Activated CD8-positive, alpha-beta memory T cell treated with anti-CD3 and anti-CD28 coated beads, Interleukin-2, amount 10 ng/mL, durations not matched to agents 7 days and 5 days (primary cell): ENCODE measurements around the gene PSMG1. TPM values are rescaled to one million over a fixed set of nuclear protein-coding genes. Genes with fewer than 3 reads are reported as not detected.
"Not testable (repeated sequence)": the region's sequence is repeated elsewhere in the genome, so short reads cannot be mapped to it uniquely, and the experiment has no call there.

Experiments
- ATAC-seq: fragments of 150-1000 bp; cut with Tn5 transposase; one replicate; pipeline ENCODE4 v1.10.0; 2021; ENCODE audit warnings: moderate library complexity
- CTCF ChIA-PET: fragments of 350-600 bp; sonication (Branson Sonifier 250); formaldehyde crosslinking; loops from one replicate; lab custom pipeline; 2021; ENCODE audit warnings: antibody characterized with exemption; lab: Charles Lee
- DNase-seq: peaks from one replicate; pipeline ENCODE4 v3.0.0-alpha.2; 2020
- H3K27ac Mint-ChIP-seq: one replicate; pipeline ENCODE4 v1.8.0; 2021; ENCODE audit warnings: mild to moderate bottlenecking, mixed read lengths
- H3K27me3 Mint-ChIP-seq: one replicate; pipeline ENCODE4 v1.8.0; 2021; ENCODE audit warnings: mixed read lengths
- H3K36me3 Mint-ChIP-seq: one replicate; pipeline ENCODE4 v1.8.0; 2021; ENCODE audit warnings: mild to moderate bottlenecking, mixed read lengths
- H3K4me1 Mint-ChIP-seq: one replicate; pipeline ENCODE4 v1.8.0; 2021; ENCODE audit warnings: mixed read lengths
- H3K4me3 Mint-ChIP-seq: one replicate; pipeline ENCODE4 v1.8.0; 2021; ENCODE audit warnings: mild to moderate bottlenecking, moderate library complexity, mixed read lengths
- H3K9me3 Mint-ChIP-seq: one replicate; pipeline ENCODE4 v1.8.0; 2022; ENCODE audit warnings: low read depth, mixed read lengths
- total RNA-seq, 2 experiments: library from RNA; stranded (reverse); gene quantifications; one replicate each; pipeline ENCODE4 v1.2.3, GENCODE V29; 2021

PSMG1 gene
- total RNA-seq, 2 experiments from 2014 or later: 62.9 to 88.1 TPM

DNA sequence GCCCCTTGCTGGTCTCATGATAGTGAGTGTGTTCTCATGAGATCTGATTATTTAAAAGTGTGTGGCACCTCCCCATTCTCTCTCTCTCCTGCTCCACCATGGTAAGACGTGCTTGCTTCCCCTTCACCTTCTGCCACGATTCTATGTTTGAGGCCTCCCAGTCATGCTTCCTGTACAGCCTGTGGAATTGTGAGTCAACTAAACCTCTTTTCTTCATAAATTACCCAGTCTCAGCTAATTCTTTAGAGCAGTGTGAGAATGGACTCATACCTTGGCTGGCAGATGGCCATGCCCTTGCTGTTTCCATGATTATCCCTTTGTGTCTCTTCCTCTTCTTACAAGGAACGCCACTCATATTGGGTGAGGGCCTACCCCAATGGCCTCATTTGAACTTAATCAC, 40.3 kb downstream of the PSMG1 start:
- ATAC-seq: no peak

DNA sequence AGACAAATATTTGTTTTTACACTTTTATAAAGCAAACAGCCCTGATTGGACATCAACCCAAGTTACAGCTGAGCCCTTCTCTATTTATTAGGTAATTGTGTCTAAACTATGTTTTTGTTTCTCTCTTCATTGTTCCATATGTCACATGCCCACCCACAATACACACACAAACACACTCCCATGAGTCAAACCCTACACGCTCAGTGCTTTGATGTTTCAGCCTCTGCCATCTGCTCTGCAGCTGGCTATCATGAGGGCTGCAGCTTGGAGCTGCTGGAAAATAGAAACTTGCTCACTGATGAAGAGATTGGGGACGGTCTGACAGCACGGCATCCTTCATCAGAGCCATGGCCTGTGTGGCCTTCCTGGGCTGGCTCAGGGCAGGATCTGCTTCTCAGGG, 41.7 kb downstream of the PSMG1 start:
- DNase-seq: no peak
- no peak overlapping the region for H3K27ac Mint-ChIP-seq

More for the DNA sequence above, 40.3 kb downstream of the PSMG1 start:
- Mint-ChIP-seq H3K36me3 (no peaks in the 10 kb centered on the region), H3K27me3 (peaks cover 3% of the 10 kb centered on the region), H3K4me1 (no peaks in the 10 kb centered on the region), H3K4me3 (no peak overlapping the region), H3K9me3 (no peaks in the 10 kb centered on the region), H3K27ac (no peak overlapping the region)
- CTCF ChIA-PET: no interaction called here
- no peak for DNase-seq

DNA sequence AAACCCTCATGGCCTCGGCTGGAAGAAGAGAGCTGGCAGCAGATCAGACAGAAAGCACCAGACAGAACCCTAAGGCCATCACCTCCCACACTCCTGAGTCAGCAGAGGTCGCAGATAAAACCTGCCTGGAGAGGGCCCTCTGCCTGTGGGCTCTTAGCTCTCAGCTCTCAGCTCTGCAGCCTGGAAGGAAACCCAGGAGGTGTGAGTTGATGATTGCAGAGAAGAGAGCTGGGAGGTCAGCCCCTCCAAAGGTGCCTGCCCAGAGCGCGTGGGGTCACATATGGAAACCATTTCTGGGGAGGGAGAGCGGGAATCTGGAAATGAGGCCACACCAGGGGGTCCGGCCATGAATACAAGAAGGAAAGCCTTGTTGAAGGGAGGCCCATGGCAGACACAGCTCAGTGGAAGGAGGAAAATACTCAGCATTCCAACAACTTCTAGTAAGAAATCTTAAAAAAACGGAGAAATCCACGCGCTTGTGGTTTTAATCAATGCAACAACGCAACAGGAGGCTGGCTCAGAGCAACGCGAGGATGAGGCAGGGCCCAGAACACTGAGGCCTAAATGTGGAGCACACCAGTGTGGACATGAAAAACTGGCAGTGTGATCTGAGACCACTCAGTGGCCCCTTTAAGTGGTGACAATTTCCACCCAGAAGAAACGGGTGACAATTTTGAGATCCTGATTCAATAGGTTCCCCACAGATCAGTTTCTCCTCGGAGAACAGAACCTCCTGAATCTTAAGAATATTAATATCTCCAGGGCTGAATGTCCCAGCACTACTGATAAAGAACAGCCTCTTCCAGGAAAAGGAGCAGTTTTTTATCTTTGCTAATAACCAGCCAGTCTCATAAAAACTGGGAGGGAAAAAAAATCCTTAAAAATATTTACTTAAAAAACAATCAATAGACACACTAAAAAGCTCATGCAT, 45.7 kb downstream of the PSMG1 start:
- Mint-ChIP-seq H3K4me1 (no peaks in the 10 kb centered on the region), H3K27me3 (peaks cover 3% of the 10 kb centered on the region), H3K36me3 (no peaks in the 10 kb centered on the region), H3K27ac (no peak overlapping the region), H3K9me3 (no peaks in the 10 kb centered on the region), H3K4me3 (no peak overlapping the region)
- DNase-seq: peak; percentile 36
- no peak for ATAC-seq
- CTCF ChIA-PET: interaction anchor here (1.0 to 2.9 kb wide), 6 partner anchors 10 to 406 kb away, joined by 3 to 8 read pairs (median 4); no protein-coding TSS in a partner anchor

More for the DNA sequence above, 41.7 kb downstream of the PSMG1 start:
- peaks cover 3% of the 10 kb centered on the region for H3K27me3 Mint-ChIP-seq
- CTCF ChIA-PET: interaction anchor here (1.1 kb wide), 1 partner anchor 9 kb away, joined by 3 read pairs; no protein-coding TSS in a partner anchor
- H3K4me1 Mint-ChIP-seq: no peaks in the 10 kb centered on the region
- no peaks in the 10 kb centered on the region for H3K36me3 Mint-ChIP-seq
- no peaks in the 10 kb centered on the region for H3K9me3 Mint-ChIP-seq
- ATAC-seq: no peak
- no peak overlapping the region for H3K4me3 Mint-ChIP-seq

DNA sequence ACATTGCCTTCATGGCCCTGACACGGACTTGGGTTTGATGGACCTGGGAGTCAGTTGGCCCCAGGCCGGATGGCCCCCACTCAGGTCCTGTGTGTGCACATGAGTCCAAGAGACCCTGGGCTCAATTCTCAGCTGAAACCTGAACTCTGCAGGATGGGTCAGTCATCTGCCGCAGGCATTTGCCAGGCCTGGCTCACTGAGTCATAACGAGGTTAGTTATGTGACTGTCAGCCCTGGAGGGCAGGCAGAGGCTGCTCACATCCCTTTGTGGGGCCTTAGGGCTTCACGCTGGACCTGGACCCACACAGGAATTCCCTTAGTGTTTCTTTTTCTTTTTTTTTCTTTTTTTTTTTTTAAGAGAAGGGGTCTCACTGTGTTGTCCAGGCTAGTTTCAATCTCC, 46.5 kb downstream of the PSMG1 start:
- H3K4me3 Mint-ChIP-seq: no peak overlapping the region
- no peaks in the 10 kb centered on the region for H3K36me3 Mint-ChIP-seq
- H3K9me3 Mint-ChIP-seq: peaks cover 2% of the 10 kb centered on the region
- H3K27me3 Mint-ChIP-seq: peaks cover 5% of the 10 kb centered on the region
- no peaks in the 10 kb centered on the region for H3K4me1 Mint-ChIP-seq
- ATAC-seq (no peak), DNase-seq (peak; percentile 29)
- no peak overlapping the region for H3K27ac Mint-ChIP-seq
- CTCF ChIA-PET: interaction anchor here (2.9 kb wide), 1 partner anchor 405 kb away, joined by 8 read pairs; no protein-coding TSS in a partner anchor

DNA sequence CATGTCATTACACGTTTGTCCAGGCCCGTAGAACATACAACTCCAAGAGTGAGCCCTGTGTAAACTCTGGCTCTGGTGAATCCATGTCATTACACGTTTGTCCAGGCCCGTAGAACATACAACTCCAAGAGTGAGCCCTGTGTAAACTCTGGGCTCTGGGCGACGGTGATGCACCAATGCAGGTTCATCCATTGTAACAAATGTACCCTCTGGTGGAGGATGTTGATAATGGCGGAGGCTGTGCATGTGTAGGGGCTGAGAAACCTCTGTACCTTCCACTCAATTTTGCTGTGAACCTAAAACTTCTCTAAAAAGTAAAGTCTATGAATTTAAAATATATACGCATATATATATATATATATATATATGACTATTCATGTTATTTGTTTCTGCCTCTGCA, 47.1 kb downstream of the PSMG1 start:
- H3K36me3 Mint-ChIP-seq, H3K4me1 Mint-ChIP-seq, ATAC-seq, H3K27ac Mint-ChIP-seq, H3K27me3 Mint-ChIP-seq, H3K9me3 Mint-ChIP-seq, H3K4me3 Mint-ChIP-seq: not testable (repeated sequence)
- DNase-seq: peak; percentile 38
- CTCF ChIA-PET: interaction anchor here (2.9 kb wide), 1 partner anchor 405 kb away, joined by 8 read pairs; no protein-coding TSS in a partner anchor

DNA sequence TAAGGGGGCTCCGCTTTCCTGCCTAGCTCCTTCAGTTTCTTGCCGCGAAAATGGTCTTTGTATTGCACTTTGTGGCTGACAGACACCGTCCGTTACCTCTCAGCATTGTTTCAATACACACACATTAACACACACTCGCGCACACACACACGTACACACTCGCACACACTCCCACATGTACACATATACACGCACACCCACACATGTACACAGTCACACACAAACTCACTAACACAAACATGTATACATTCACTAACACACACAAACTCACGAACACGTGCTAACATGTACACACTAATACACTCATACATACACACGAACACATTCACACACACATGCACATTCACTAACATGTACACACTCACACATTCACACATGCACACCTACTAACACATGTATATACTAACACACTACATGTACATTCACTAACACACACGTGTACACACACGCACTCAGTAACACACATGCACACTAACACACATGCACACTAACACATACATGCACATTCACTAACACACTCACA, 48.9 kb downstream of the PSMG1 start:
- Mint-ChIP-seq H3K4me1 (no peaks in the 10 kb centered on the region), H3K4me3 (no peak overlapping the region), H3K9me3 (peaks cover 2% of the 10 kb centered on the region), H3K36me3 (no peaks in the 10 kb centered on the region), H3K27me3 (peaks cover 13% of the 10 kb centered on the region), H3K27ac (no peak overlapping the region)
- no peak for ATAC-seq
- peak; percentile 19 for DNase-seq
- CTCF ChIA-PET: no interaction called here

DNA sequence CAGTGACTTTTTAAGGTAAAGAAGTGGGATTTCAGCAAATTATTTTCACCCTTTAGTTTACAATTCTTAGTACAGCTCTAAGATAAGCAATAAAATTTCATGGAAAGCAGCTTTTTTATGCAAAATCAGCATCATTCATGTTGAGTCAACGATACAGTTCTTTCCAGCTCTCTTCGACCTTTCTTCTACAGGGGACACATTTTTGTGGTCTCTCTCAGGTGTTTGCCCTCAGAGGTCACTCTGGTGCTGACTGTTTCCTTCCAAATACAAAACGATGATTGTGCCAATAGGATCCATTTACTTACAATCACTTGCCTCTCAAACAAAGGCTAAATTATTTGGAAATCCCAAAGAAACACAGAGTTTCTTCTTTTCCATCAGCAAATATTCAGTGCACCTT, 51.0 kb downstream of the PSMG1 start:
- CTCF ChIA-PET: interaction anchor here (0.8 kb wide), 1 partner anchor 9 kb away, joined by 3 read pairs; no protein-coding TSS in a partner anchor
- H3K27me3 Mint-ChIP-seq: peaks cover 19% of the 10 kb centered on the region
- H3K4me3 Mint-ChIP-seq: no peak overlapping the region
- DNase-seq (no peak), ATAC-seq (no peak)
- peaks cover 2% of the 10 kb centered on the region for H3K9me3 Mint-ChIP-seq
- no peak overlapping the region for H3K27ac Mint-ChIP-seq
- no peaks in the 10 kb centered on the region for H3K4me1 Mint-ChIP-seq
- no peaks in the 10 kb centered on the region for H3K36me3 Mint-ChIP-seq

DNA sequence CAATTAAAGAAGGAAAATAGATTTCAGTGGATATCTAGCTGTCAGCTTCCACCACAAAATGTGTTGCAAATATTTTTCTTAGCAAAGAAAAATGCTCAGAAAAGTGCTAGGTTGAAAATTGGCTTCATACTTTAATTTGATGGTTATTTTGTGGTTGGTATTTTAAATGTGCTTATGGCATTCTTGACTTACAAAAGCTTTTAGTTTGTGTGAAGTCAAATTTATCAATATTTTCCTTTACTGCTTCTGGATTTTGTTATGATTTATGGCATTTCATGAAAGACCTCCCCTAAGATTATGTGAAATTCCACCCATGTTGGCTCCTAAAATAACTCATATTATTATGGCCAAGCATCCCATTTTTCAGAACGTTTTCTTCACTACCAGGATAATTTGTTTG, 51.5 kb downstream of the PSMG1 start:
- no peak overlapping the region for H3K4me3 Mint-ChIP-seq
- peaks cover 2% of the 10 kb centered on the region for H3K9me3 Mint-ChIP-seq
- no peak for DNase-seq
- CTCF ChIA-PET: interaction anchor here (0.8 kb wide), 1 partner anchor 9 kb away, joined by 3 read pairs; no protein-coding TSS in a partner anchor
- H3K27ac Mint-ChIP-seq: no peak overlapping the region
- no peaks in the 10 kb centered on the region for H3K36me3 Mint-ChIP-seq
- peaks cover 19% of the 10 kb centered on the region for H3K27me3 Mint-ChIP-seq
- no peak for ATAC-seq
- H3K4me1 Mint-ChIP-seq: no peaks in the 10 kb centered on the region

DNA sequence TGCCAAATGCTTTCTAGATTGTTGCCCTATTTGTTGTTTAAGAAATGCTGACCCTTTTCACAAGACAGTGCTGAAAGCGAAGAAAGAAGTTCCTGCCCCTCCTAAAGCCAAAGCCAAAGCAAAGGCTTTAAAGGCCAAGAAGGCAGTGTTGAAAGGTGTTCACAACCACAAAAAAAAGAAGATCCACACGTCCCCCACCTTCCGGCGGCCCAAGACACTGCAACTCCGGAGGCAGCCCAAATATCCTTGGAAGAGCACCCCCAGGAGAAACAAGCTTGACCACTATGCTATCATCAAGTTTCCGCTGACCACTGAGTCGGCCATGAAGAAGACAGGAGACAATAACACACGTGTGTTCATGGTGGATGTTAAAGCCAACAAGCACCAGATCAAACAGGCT, 55.7 kb downstream of the PSMG1 start:
- CTCF ChIA-PET: interaction anchor here (1.8 kb wide), 1 partner anchor 392 kb away, joined by 11 read pairs; no protein-coding TSS in a partner anchor
- peaks cover 19% of the 10 kb centered on the region for H3K27me3 Mint-ChIP-seq

DNA sequence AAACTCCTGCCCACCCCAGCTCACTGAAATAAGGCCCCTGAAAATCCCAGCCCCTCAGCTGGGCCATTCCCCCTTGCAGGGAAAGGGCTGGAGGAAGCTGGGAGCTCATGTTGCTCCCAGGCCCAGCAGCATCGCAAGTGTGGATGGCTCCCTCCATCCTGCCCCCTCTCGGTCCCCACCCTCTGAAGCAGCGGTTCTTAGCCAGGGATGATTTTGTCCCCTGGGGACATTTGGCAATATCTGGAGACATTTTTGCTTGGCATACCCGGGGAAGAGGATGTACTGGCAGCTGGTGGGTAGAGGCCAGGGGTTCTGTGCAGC, 56.8 kb downstream of the PSMG1 start:
- ATAC-seq: no peak
- CTCF ChIA-PET: interaction anchor here (1.8 kb wide), 1 partner anchor 391 kb away, joined by 11 read pairs; no protein-coding TSS in a partner anchor
- Mint-ChIP-seq H3K9me3 (no peaks in the 10 kb centered on the region), H3K4me3 (no peak overlapping the region), H3K27me3 (peaks cover 17% of the 10 kb centered on the region), H3K27ac (no peak overlapping the region), H3K4me1 (peaks cover 7% of the 10 kb centered on the region), H3K36me3 (no peaks in the 10 kb centered on the region)
- DNase-seq: peak; percentile 35

More for the DNA sequence above, 55.7 kb downstream of the PSMG1 start:
- H3K9me3 Mint-ChIP-seq: peaks cover 2% of the 10 kb centered on the region
- H3K4me3 Mint-ChIP-seq: no peak overlapping the region
- DNase-seq: peak; percentile 8
- H3K36me3 Mint-ChIP-seq: no peaks in the 10 kb centered on the region
- H3K4me1 Mint-ChIP-seq: no peaks in the 10 kb centered on the region
- ATAC-seq: no peak
- H3K27ac Mint-ChIP-seq: no peak overlapping the region

DNA sequence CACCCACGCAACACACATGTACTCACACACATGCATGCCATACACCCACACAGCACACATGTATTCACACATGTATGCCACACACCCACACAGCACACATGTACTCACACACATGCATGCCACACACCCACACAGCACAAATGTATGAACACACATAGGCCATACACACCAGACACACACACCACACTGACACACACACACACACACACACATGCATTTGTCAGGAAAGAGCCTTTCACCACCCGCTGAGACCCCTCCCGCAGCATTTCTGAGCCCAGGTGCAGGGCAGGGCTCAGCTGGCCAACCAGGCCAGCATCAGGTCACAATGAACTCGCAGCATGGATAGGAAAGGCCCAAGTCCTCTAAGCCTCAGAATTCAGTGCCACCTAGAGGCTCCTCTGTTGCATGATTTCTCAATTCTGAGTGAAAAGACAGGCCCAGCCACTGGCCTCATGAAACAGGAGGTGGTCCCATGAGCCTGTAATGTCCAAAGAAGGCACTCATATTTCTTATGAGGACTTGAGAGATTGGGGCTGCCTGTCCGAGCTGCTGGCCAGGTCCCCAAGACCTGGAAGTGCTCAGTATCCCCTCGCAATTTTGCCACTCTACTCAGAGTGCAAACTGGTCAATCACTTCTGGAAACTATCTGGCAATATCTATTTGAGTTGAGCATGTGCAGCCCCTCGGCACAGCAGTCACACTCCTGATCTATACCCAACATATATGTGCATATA, 57.3 kb downstream of the PSMG1 start:
- H3K27ac Mint-ChIP-seq: no peak overlapping the region
- peaks cover 7% of the 10 kb centered on the region for H3K4me1 Mint-ChIP-seq
- no peak for ATAC-seq
- H3K9me3 Mint-ChIP-seq: no peaks in the 10 kb centered on the region
- H3K27me3 Mint-ChIP-seq: peaks cover 15% of the 10 kb centered on the region
- H3K4me3 Mint-ChIP-seq: no peak overlapping the region
- CTCF ChIA-PET: interaction anchor here (1.8 kb wide), 1 partner anchor 391 kb away, joined by 11 read pairs; no protein-coding TSS in a partner anchor
- peak; percentile 41 for DNase-seq
- H3K36me3 Mint-ChIP-seq: no peaks in the 10 kb centered on the region
